ENCODE results near the gene CDH18. TPM values are rescaled to one million over a fixed set of nuclear protein-coding genes. Genes with fewer than 3 reads are reported as not detected.

The CDH18 gene
- total RNA-seq, 1 experiment from 2014 or later: not detected

DNA sequence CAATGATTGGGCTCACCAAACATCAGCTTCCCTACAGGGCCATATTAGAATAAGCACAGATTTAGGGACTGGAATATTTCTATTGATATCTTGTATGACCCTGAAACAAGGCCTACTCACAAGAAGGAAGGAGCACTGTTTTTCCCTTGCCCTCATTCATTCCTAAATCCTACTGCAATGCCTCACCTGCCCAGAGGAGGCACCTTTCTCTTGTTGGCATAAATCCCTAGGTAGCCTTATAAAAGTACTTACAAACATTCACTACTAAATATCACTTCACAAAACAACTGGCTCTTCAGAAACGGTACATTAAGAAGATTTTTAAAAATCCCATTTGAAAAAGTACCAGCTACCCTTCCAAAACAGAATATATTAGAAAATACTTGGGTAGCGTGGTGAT lies 449.4 kb downstream of the CDH18 start:
- no TSS peak for BruUV-seq (replicated peaks)
- ATAC-seq (no peak), DNase-seq (ENCODE audit: low read depth, low spot score) (no peak)
- ChIA-PET RAD21 (ENCODE audit: low non-redundant PET in 1 of 2, low total read pairs in 2 of 2, uncharacterized antibody in 2 of 2, unreplicated experiment in 2 of 2) (no interaction called here), POLR2A (no interaction called here), CTCF (no interaction called here)
- Histone ChIP-seq H3K4me3 (replicated peaks in 1 of 2; ENCODE audit: low read depth in 1 of 2, low read length in 2 of 2) (no peak overlapping the region), H3K4me1 (ENCODE audit: control insufficient read depth in 1 of 2, insufficient read depth in 2 of 2, low read length in 2 of 2) (no peaks in the 10 kb centered on the region), H2AFZ (ENCODE audit: low read depth, low read length, poor library complexity, severe bottlenecking) (no peak overlapping the region), H3K9me2 (ENCODE audit: insufficient read depth) (no peaks in the 10 kb centered on the region), H3K79me2 (ENCODE audit: insufficient read depth, low read length) (no peaks in the 10 kb centered on the region), H3K9ac (ENCODE audit: low read length) (no peak overlapping the region), H3K9me3 (ENCODE audit: control insufficient read depth in 1 of 2, insufficient read depth in 1 of 2, low read depth in 1 of 2, low read length in 2 of 2) (peaks cover 10 to 27% of the 10 kb centered on the region in 2 experiments; a peak in 2 of 4 replicates), H3K4me2 (ENCODE audit: low read length) (no peak overlapping the region), H3K27me3 (ENCODE audit: insufficient read depth, low read length) (no peaks in the 10 kb centered on the region), H4K20me1 (ENCODE audit: insufficient read depth) (no peaks in the 10 kb centered on the region), H3K36me3 (ENCODE audit: control insufficient read depth in 1 of 2, insufficient read depth in 2 of 2, low read length in 2 of 2) (no peaks in the 10 kb centered on the region), H3K27ac (ENCODE audit: low read depth, low read length) (no peak overlapping the region)
- TF ChIP-seq, protein P1, sequence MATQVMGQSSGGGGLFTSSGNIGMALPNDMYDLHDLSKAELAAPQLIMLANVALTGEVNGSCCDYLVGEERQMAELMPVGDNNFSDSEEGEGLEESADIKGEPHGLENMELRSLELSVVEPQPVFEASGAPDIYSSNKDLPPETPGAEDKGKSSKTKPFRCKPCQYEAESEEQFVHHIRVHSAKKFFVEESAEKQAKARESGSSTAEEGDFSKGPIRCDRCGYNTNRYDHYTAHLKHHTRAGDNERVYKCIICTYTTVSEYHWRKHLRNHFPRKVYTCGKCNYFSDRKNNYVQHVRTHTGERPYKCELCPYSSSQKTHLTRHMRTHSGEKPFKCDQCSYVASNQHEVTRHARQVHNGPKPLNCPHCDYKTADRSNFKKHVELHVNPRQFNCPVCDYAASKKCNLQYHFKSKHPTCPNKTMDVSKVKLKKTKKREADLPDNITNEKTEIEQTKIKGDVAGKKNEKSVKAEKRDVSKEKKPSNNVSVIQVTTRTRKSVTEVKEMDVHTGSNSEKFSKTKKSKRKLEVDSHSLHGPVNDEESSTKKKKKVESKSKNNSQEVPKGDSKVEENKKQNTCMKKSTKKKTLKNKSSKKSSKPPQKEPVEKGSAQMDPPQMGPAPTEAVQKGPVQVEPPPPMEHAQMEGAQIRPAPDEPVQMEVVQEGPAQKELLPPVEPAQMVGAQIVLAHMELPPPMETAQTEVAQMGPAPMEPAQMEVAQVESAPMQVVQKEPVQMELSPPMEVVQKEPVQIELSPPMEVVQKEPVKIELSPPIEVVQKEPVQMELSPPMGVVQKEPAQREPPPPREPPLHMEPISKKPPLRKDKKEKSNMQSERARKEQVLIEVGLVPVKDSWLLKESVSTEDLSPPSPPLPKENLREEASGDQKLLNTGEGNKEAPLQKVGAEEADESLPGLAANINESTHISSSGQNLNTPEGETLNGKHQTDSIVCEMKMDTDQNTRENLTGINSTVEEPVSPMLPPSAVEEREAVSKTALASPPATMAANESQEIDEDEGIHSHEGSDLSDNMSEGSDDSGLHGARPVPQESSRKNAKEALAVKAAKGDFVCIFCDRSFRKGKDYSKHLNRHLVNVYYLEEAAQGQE (IDR thresholded peaks at IDR 0.05; ENCODE audit: low read depth): no peak
- TF ChIP-seq ZBTB33 (IDR thresholded peaks at IDR 0.05; ENCODE audit: extremely low read depth, insufficient replicate concordance, low read length) (no peak), FOSL1 (IDR thresholded peaks at IDR 0.05; ENCODE audit: low read depth) (no peak), SRF (IDR thresholded peaks at IDR 0.05; ENCODE audit: low read depth) (no peak), ZFX (IDR thresholded peaks at IDR 0.05) (no peak), POLR2A (IDR thresholded peaks at IDR 0.05; ENCODE audit: borderline replicate concordance, extremely low read depth, insufficient read depth, insufficient read length) (no peak), SIN3A (IDR thresholded peaks at IDR 0.05; ENCODE audit: low read depth) (no peak), CBX3 (IDR thresholded peaks at IDR 0.05; ENCODE audit: low read depth) (no peak), CTCF (IDR thresholded peaks at IDR 0.05 in 2 of 3, conservative IDR thresholded peaks at IDR 0.05 in 1 of 3; ENCODE audit: borderline replicate concordance in 1 of 3, insufficient read depth in 1 of 3, low read depth in 2 of 3, low read length in 2 of 3) (no peak), EGR1 (IDR thresholded peaks at IDR 0.05; ENCODE audit: low read depth) (no peak), RAD21 (IDR thresholded peaks at IDR 0.05; ENCODE audit: low read depth) (no peak), CEBPB (IDR thresholded peaks at IDR 0.05; ENCODE audit: low read depth) (no peak), EZH2phosphoT487 (IDR thresholded peaks at IDR 0.05; ENCODE audit: borderline replicate concordance) (no peak), EZH2 (IDR thresholded peaks at IDR 0.05) (no peak), TCF7L2 (IDR thresholded peaks at IDR 0.05; ENCODE audit: borderline replicate concordance, extremely low read depth, insufficient read depth, insufficient read length) (no peak), JUND (IDR thresholded peaks at IDR 0.05) (no peak)
- TF ChIP-seq, protein P2, sequence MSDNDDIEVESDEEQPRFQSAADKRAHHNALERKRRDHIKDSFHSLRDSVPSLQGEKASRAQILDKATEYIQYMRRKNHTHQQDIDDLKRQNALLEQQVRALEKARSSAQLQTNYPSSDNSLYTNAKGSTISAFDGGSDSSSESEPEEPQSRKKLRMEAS (IDR thresholded peaks at IDR 0.05): no peak
- intact Hi-C loops (cut with micrococcal nuclease): no loop called here
